Regular cardiac myocyte (primary cell): Measurements from ENCODE around the gene ENO1. TPM values are rescaled to one million over a fixed set of nuclear protein-coding genes. Genes with fewer than 3 reads are reported as not detected.

Experiments used
- total RNA-seq: library from RNA; depleted of rRNA; stranded (reverse); fragments of >200 nt; gene quantifications from 2 replicates; pipeline ENCODE4 v1.2.3, GENCODE V29; 2014

The ENO1 gene
- total RNA-seq, result 1,683 and 3,178 TPM in 2 replicates

DNA sequence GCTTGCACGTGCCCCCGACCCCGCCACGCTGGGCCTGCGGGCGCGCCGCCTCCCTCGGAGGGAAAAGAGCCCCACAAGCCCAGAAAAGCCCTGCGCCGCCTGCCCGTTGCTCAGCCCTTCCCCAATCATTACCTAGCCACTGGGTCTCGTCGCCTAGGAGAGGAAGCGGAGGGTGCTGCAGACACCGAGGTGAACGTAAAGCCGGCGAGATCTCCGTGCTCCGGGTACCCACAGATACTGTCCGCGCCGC is at the start of gene ENO1:
TSS of gene ENO1 (minus strand) at position 239 of the 250 bp plus-strand sequence. CDS start 3,778 bp downstream, outside the sequence.

DNA sequence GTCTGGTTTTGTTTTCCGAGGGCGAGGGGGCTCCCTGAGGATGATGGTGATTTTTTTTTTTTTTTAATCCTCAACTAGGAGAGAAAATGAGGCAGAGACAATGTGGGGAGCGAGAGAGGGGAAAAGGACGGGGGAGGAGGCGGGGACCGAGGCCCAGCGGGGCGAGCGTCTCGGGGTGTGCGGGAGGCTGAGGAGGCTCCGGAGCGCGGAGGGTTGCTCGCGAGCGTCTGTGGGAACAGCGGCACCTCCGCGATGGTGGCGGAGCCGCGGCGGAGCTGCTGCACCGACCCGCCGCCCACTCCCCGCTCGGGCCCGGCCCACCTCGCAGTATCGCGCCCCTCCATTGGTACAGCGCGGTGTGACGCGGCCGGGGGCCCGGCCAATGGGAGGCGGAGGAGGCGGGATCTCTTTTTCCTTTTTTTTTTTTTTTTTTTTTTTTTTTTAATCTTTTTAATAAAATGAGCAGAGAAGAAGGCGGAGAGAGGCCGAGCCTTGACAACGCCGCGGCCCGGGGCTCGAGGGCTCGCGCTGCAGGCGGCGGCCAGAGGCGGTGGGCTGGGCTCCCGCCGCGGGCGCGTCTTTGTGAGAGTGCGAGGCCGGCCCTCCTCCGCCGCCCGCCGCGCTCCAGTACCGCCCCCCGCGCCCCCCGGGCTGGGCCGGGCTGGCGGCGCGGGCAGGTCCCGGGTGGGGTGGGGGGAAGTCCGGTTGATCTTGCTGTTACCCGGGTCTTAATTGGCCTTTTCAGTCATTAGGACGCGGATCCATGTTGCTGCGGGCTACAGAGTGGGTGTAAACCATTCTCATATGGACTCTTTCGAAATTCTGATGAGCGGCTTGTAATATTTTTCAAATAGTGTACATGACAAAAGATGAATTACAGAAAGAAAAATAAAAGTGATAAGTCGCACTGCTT is 60.8 kb downstream of the ENO1 start, which contains the start of gene RERE:
TSS of gene RERE (minus strand) at position 229 of the 913 bp plus-strand sequence.

Other genes with a start within 250 kb of the ENO1 start
- gene RERE, start 61.0 kb downstream of the ENO1 start, total RNA-seq, result 22.6 and 76.7 TPM in 2 replicates
- not detected in 2 replicates for gene CA6, start 67.2 kb upstream of the ENO1 start, total RNA-seq
- gene SLC2A7, start 147.7 kb upstream of the ENO1 start, total RNA-seq, result not detected in 2 replicates
- gene SLC2A5, start 190.9 kb upstream of the ENO1 start, total RNA-seq, result 1.7 and 5.6 TPM in 2 replicates